Liver (tissue), 9 donors: ENCODE measurements around the gene AADACL4. TPM values are rescaled to one million over a fixed set of nuclear protein-coding genes. Genes with fewer than 3 reads are reported as not detected.

Experiments used
- DNase-seq: peaks from one replicate; pipeline ENCODE4 v3.0.0-alpha.2; 2017; ENCODE audit warnings: low spot score
- H3K27ac ChIP-seq, 2 donors: one replicate each; pipeline ENCODE4 v1.7.0; 2013; ENCODE audit warnings: inconsistent platforms in 2 of 2, low read length in 2 of 2, control low read depth in 1 of 2, low read depth in 1 of 2, mild to moderate bottlenecking in 1 of 2
- H3K27me3 ChIP-seq, 4 donors: one replicate each; pipeline versions ENCODE4 v1.6.1 to v1.7.0; 2013; ENCODE audit warnings: low read length in 3 of 4, inconsistent platforms in 1 of 4, mild to moderate bottlenecking in 1 of 4, moderate library complexity in 1 of 4; ENCODE audit not compliant: control insufficient read depth in 4 of 4, insufficient read depth in 4 of 4
- H3K36me3 ChIP-seq, 4 donors: one replicate each; pipeline versions ENCODE4 v1.6.1 to v1.7.0; 2013; ENCODE audit warnings: low read length in 3 of 4, mild to moderate bottlenecking in 3 of 4, low read depth in 1 of 4, moderate library complexity in 1 of 4; ENCODE audit not compliant: control insufficient read depth in 4 of 4, insufficient read depth in 3 of 4
- H3K4me1 ChIP-seq, 4 donors: one replicate each; pipeline versions ENCODE4 v1.6.1 to v1.7.0; 2013; ENCODE audit warnings: low read length in 3 of 4, mild to moderate bottlenecking in 3 of 4, moderate library complexity in 1 of 4; ENCODE audit not compliant: control insufficient read depth in 4 of 4, insufficient read depth in 4 of 4
- H3K4me3 ChIP-seq, 3 donors: one replicate each; pipeline versions ENCODE4 v1.6.1 to v1.7.0; 2013; ENCODE audit warnings: low read length in 3 of 3, control low read depth in 1 of 3, low read depth in 1 of 3, mild to moderate bottlenecking in 1 of 3
- H3K9ac ChIP-seq, 2 donors: one replicate each; pipeline ENCODE4 v1.7.0; 2013; ENCODE audit warnings: low read length in 2 of 2, mild to moderate bottlenecking in 2 of 2, moderate library complexity in 2 of 2, control low read depth in 1 of 2, low read depth in 1 of 2
- H3K9me3 ChIP-seq, 4 donors: one replicate each; pipeline versions ENCODE4 v1.6.1 to v1.7.0; 2013; ENCODE audit warnings: low read length in 3 of 4; ENCODE audit not compliant: control insufficient read depth in 4 of 4
- ATF3 ChIP-seq: IDR thresholded peaks from 2 replicates; pipeline ENCODE4 v1.6.1; 2016; ENCODE audit warnings: antibody characterized with exemption
- CTCF ChIP-seq: fragments of 150-350 bp; IDR thresholded peaks from 2 replicates; pipeline ENCODE4 v1.5.1; 2017; ENCODE audit warnings: improper control_type of control experiment, low read depth, low read length; ENCODE audit not compliant: missing input control
- EGR1 ChIP-seq, 2 donors: IDR thresholded peaks; 2 replicates each; pipeline ENCODE4 v1.6.1; 2016 to 2018; ENCODE audit warnings: antibody characterized with exemption in 2 of 2, low read depth in 2 of 2
- FOXA1 ChIP-seq: IDR thresholded peaks from 2 replicates; pipeline ENCODE4 v1.6.1; 2016; ENCODE audit warnings: antibody characterized with exemption
- FOXA2 ChIP-seq: IDR thresholded peaks from 2 replicates; pipeline ENCODE4 v1.6.1; 2016; ENCODE audit warnings: antibody characterized with exemption
- GABPA ChIP-seq, 2 donors: IDR thresholded peaks in 1 of 2; conservative IDR thresholded peaks in 1 of 2; 2 replicates each; pipeline ENCODE4 v1.6.1; 2016; ENCODE audit warnings: antibody characterized with exemption in 2 of 2, mild to moderate bottlenecking in 1 of 2, moderate library complexity in 1 of 2
- HNF4A ChIP-seq, 2 donors: conservative IDR thresholded peaks; 2 replicates each; pipeline ENCODE4 v1.6.1; 2016; ENCODE audit warnings: antibody characterized with exemption in 2 of 2, mild to moderate bottlenecking in 2 of 2
- HNF4G ChIP-seq: IDR thresholded peaks from 2 replicates; pipeline ENCODE4 v1.6.1; 2016; ENCODE audit warnings: antibody characterized with exemption
- JUND ChIP-seq, 2 donors: IDR thresholded peaks; 2 replicates each; pipeline ENCODE4 v1.6.1; 2016; ENCODE audit warnings: antibody characterized with exemption in 2 of 2
- MAX ChIP-seq: IDR thresholded peaks from 2 replicates; pipeline ENCODE4 v1.6.1; 2016; ENCODE audit warnings: antibody characterized with exemption
- NR2F2 ChIP-seq: IDR thresholded peaks from 2 replicates; pipeline ENCODE4 v1.6.1; 2016; ENCODE audit warnings: antibody characterized with exemption
- RAD21 ChIP-seq, 2 donors: IDR thresholded peaks; 2 replicates each; pipeline ENCODE4 v1.6.1; 2016; ENCODE audit warnings: antibody characterized with exemption in 2 of 2, mild to moderate bottlenecking in 2 of 2
- REST ChIP-seq: IDR thresholded peaks from 2 replicates; pipeline ENCODE4 v1.6.1; 2016; ENCODE audit warnings: antibody characterized with exemption, mild to moderate bottlenecking
- RXRA ChIP-seq, 2 donors: IDR thresholded peaks; 2 replicates each; pipeline ENCODE4 v1.6.1; 2017 to 2018; ENCODE audit warnings: antibody characterized with exemption in 2 of 2, mild to moderate bottlenecking in 1 of 2
- SP1 ChIP-seq: IDR thresholded peaks from 2 replicates; pipeline ENCODE4 v1.6.1; 2018; ENCODE audit warnings: antibody characterized with exemption, mild to moderate bottlenecking
- TAF1 ChIP-seq: conservative IDR thresholded peaks from 2 replicates; pipeline ENCODE4 v1.6.1; 2016; ENCODE audit warnings: antibody characterized with exemption, mild to moderate bottlenecking
- YY1 ChIP-seq: IDR thresholded peaks from 2 replicates; pipeline ENCODE4 v1.6.1; 2016; ENCODE audit warnings: antibody characterized with exemption, mild to moderate bottlenecking
- ZBTB33 ChIP-seq: IDR thresholded peaks from 2 replicates; pipeline ENCODE4 v1.6.1; 2016; ENCODE audit warnings: antibody characterized with exemption
- WGBS: extraction: QIAGEN DNeasy Blood & Tissue Kit; methylation state at CpG from one replicate; pipeline ENCODE4 v1.1.7; 2013; 5-methylcytosine and 5-hydroxymethylcytosine counted together
- polyA plus RNA-seq, 2 donors: library from polyadenylated mRNA; stranded (reverse) in 1 of 2; unstranded in 1 of 2; fragments of 200-250 nt in 1 of 2; fragments of >200 nt in 1 of 2; fragmentation: Nextera tagmentation in 1 of 2; extraction: Ambion mirVana in 1 of 2; gene quantifications; one replicate each; pipeline versions ENCODE4 v1.2.1 to v1.2.3, GENCODE V29; 2013 to 2015
- total RNA-seq, 2 donors: library from RNA; depleted of rRNA; stranded (reverse); fragments of >200 nt; gene quantifications; one replicate each; pipeline ENCODE4 v1.2.3, GENCODE V29; 2014
- donor health status: healthy.
- donor health status: healthy.
- donor health status: healthy.
- donor health status: healthy.
- donor health status: healthy.

AADACL4 gene
- total and polyA plus RNA-seq, 4 donors = not detected

GRCh38 chr1:12618661-12618964 is 25.3 kb upstream of the AADACL4 start (continued):
- TF ChIP-seq ZBTB33 = no peak
- no peak for TF ChIP-seq FOXA2
- TF ChIP-seq GABPA (IDR thresholded peaks at IDR 0.05 in 1 of 2, conservative IDR thresholded peaks at IDR 0.05 in 1 of 2) = no peak
- no peak for TF ChIP-seq RAD21 (IDR thresholded peaks at IDR 0.05)
- TF ChIP-seq JUND (IDR thresholded peaks at IDR 0.05) = no peak
- no peak for TF ChIP-seq HNF4G

GRCh38 chr1:12618965-12619791 is 24.7 kb upstream of the AADACL4 start:
- no peaks in the 10 kb centered on the region for H3K36me3 ChIP-seq
- H3K4me3 ChIP-seq = peak overlapping the region; percentile 85 to 90 (median 88)
- no peaks in the 10 kb centered on the region for H3K9me3 ChIP-seq
- no peaks in the 10 kb centered on the region for H3K27me3 ChIP-seq
- TF ChIP-seq FOXA2 (no peak), RXRA (IDR thresholded peaks at IDR 0.05) (peak in 1 of 2 donors; percentile 85), RAD21 (IDR thresholded peaks at IDR 0.05) (peak; percentile 24 to 51), HNF4A (conservative IDR thresholded peaks at IDR 0.05) (peak; percentile 63 to 80), NR2F2 (peak; percentile 86), JUND (IDR thresholded peaks at IDR 0.05) (peak; percentile 92 to 93), SP1 (peak; percentile 48), GABPA (IDR thresholded peaks at IDR 0.05 in 1 of 2, conservative IDR thresholded peaks at IDR 0.05 in 1 of 2) (peak in 1 of 2 donors; percentile 45), ATF3 (peak; percentile 69), HNF4G (peak; percentile 48), TAF1 (peak; percentile 81), REST (peak; percentile 49), CTCF (no peak), EGR1 (IDR thresholded peaks at IDR 0.05; ENCODE audit: low read depth in 2 of 2) (no peak), FOXA1 (peak; percentile 21), ZBTB33 (peak; percentile 50), MAX (peak; percentile 73), YY1 (peak; percentile 58)
- peaks cover 0 to 38% (median 26%) of the 10 kb centered on the region in 4 donors for H3K4me1 ChIP-seq
- H3K9ac ChIP-seq = peak overlapping the region; percentile 94 to 95
- H3K27ac ChIP-seq = peak overlapping the region; percentile 99
- WGBS = 3% methylated on average over 30 of the region's 30 CpGs
- DNase-seq = peak; percentile 60
